Activated CD4-positive, alpha-beta T cell treated with anti-CD3 and anti-CD28 coated beads, Interleukin-2, amount 50 U/mL, for 24 hours (primary cell): ENCODE data around the gene SPO11.
A peak's percentile ranks its signal among the peaks of the same experiment; 100 is the strongest.

ENCODE experiments used
- DNase-seq, 2 donors: peaks; one replicate each; pipeline ENCODE4 v3.0.0-alpha.2; 2020; ENCODE audit warnings: low read depth in 1 of 2, low spot score in 1 of 2

The SPO11 gene

GRCh38 chr20:57389695-57390603 is 60.3 kb downstream of the SPO11 start:
- DNase-seq, result peak in 1 of 2 donors; percentile 54

DNA sequence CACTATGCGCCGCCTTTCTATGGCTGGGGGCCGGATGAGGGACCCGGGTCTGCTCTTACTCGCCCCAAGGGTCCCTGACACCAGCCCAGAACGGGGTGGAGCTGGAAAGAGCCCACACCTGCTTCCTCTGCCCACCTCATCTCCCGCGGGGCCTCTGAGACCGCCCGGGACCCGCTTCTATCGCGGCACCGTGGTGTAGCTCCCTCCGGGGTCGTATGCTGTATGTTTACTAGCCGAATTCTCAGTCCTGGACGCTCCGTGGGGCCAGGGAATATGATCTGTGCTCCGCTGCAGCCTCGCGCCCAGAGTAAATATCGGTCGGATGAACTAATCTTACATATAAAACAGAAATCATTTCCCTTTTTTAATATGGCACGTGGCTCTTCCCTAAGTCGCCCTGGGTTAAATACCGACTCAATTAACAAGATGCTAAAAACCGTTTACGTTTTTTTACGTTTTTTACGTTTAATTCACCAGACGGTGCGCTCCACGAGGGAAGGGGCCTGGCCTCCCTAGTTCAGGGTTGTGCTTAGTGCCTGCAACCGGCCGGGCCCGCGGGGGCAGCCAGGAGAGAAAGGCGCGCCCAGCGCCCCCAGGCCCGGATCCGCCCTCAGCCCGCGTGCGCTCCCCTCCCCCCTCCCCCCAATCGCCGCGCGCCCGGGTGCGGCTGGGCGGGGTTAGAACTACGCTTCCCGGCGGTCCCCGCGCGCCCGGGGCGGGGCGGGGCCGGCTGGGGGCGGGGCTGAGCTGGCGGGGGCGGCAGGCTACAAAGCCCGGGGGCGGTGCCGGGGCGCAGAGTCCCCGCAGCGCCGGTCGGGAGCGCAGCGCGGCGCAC is 61.2 kb downstream of the SPO11 start, which contains the start of gene RBM38:
Gene RBM38, plus strand, starts transcription at position 793 of the 835 bp plus-strand sequence. CDS start 186 bp downstream, outside the sequence.
- DNase-seq, result peak; percentile 68 to 72

DNA sequence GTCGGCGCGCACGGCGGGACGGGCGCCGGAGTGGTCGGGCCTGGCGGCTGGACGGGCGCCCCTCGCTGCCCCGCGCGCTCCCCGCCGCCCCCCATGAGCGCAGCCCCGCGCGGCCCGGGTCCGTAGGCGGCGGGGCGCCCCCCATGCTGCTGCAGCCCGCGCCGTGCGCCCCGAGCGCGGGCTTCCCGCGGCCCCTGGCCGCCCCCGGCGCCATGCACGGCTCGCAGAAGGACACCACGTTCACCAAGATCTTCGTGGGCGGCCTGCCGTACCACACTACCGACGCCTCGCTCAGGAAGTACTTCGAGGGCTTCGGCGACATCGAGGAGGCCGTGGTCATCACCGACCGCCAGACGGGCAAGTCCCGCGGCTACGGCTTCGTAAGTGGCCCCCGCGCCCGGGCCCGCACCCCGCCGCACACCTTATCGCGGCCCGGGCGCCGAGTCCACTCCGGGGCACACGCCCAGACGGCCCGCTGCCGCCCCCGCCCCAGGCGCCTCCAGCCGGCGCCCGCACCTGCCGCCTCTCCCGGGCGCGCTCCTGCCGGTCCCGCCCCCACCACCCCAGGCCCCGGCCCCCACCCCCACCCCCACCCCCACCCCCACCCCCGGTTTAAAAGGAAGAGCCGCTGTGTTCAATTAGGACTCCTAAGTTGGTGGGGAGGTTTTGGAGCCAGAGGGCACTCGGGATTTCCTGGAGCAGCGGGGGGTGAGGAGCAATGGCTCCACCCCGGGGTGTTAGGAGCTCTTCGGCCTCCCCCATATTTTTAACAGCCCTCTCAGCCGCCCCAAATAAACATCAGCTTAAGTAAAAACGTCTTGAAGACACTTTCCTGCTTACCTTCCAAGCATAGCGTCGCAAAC is 62.1 kb downstream of the SPO11 start:
- DNase-seq, result no peak

GRCh38 chr20:57392512-57393271 is 63.1 kb downstream of the SPO11 start:
- peak in 1 of 2 donors; percentile 63 for DNase-seq
